Endothelial cell of umbilical vein (primary cell): ENCODE results near the gene RGR.

Experiments used
- CTCF ChIP-seq, 2 donors: IDR thresholded peaks; 1 replicate in 1 of 2; 2 replicates in 1 of 2; pipeline ENCODE4 v1.5.1; 2011; ENCODE audit warnings: low read length in 2 of 2, mild to moderate bottlenecking in 2 of 2, moderate library complexity in 2 of 2, control low read depth in 1 of 2, inconsistent platforms in 1 of 2, low read depth in 1 of 2; ENCODE audit not compliant: insufficient read depth in 1 of 2; ENCODE audit errors: extremely low read depth in 1 of 2
- EZH2 ChIP-seq: IDR thresholded peaks from 2 replicates; pipeline ENCODE4 v1.6.1; 2012; ENCODE audit warnings: borderline replicate concordance, low read depth, mild to moderate bottlenecking, moderate library complexity, low read length, inconsistent platforms; ENCODE audit not compliant: severe bottlenecking
- JUN ChIP-seq: IDR thresholded peaks from 2 replicates; pipeline ENCODE4 v1.6.1; 2011; ENCODE audit warnings: borderline replicate concordance, low read depth; ENCODE audit not compliant: insufficient read length, insufficient read depth

GRCh38 chr10:84270708-84271107 lies 25.9 kb downstream of the RGR start:
- TF ChIP-seq EZH2 (no peak), CTCF (IDR thresholded peaks at IDR 0.05; ENCODE audit: extremely low read depth in 1 of 2, insufficient read depth in 1 of 2, low read depth in 1 of 2, low read length in 2 of 2) (no peak), JUN (no peak)
